Measurements from ENCODE around the gene CEACAM19. TPM values are rescaled to one million over a fixed set of nuclear protein-coding genes. Genes with fewer than 3 reads are reported as not detected.
A peak's percentile ranks its signal among the peaks of the same experiment; 100 is the strongest.
"Not testable (repeated sequence)": the region's sequence is repeated elsewhere in the genome, so short reads cannot be mapped to it uniquely, and the experiment has no call there.

The CEACAM19 gene
- total RNA-seq: 0.51 and 1.1 TPM in 2 replicates

- no peak for DNase-seq (ENCODE audit: low read depth in 2 of 2)
Observed at GRCh38 chr19:44671400-44671799, at the start of gene CEACAM19. Gene CEACAM19 (plus strand): TSS chr19:44671482. CDS start chr19:44671932, 450 bp downstream.

- DNase-seq (ENCODE audit: low read depth in 2 of 2): peak; percentile 83 to 89
Observed at GRCh38 chr19:44623080-44623479, 48.2 kb upstream of the CEACAM19 start.

- no peak for DNase-seq (ENCODE audit: low read depth in 2 of 2)
Observed at GRCh38 chr19:44623626-44624025, 47.7 kb upstream of the CEACAM19 start.

GRCh38 chr19:44624840-44625354 lies 46.4 kb upstream of the CEACAM19 start:
- DNase-seq (ENCODE audit: low read depth in 2 of 2): no peak

GRCh38 chr19:44625637-44626036 lies 45.6 kb upstream of the CEACAM19 start:
- peak; percentile 54 to 69 for DNase-seq (ENCODE audit: low read depth in 2 of 2)

GRCh38 chr19:44626048-44626624 lies 45.1 kb upstream of the CEACAM19 start:
- peak; percentile 92 to 95 for DNase-seq (ENCODE audit: low read depth in 2 of 2)

- no peak for DNase-seq (ENCODE audit: low read depth in 2 of 2)
Observed at GRCh38 chr19:44627631-44628030, 43.7 kb upstream of the CEACAM19 start.

- no peak for DNase-seq (ENCODE audit: low read depth in 2 of 2)
Observed at GRCh38 chr19:44628793-44629192, 42.5 kb upstream of the CEACAM19 start.

GRCh38 chr19:44631611-44632010 lies 39.7 kb upstream of the CEACAM19 start:
- DNase-seq (ENCODE audit: low read depth in 2 of 2): not testable (repeated sequence)

GRCh38 chr19:44634058-44634457 lies 37.2 kb upstream of the CEACAM19 start:
- peak; percentile 47 to 63 for DNase-seq (ENCODE audit: low read depth in 2 of 2)

GRCh38 chr19:44634785-44635184 lies 36.5 kb upstream of the CEACAM19 start:
- DNase-seq (ENCODE audit: low read depth in 2 of 2): no peak

GRCh38 chr19:44635581-44636438 lies 35.5 kb upstream of the CEACAM19 start:
- no peak for DNase-seq (ENCODE audit: low read depth in 2 of 2)

- no peak for DNase-seq (ENCODE audit: low read depth in 2 of 2)
Observed at GRCh38 chr19:44636439-44637389, 34.6 kb upstream of the CEACAM19 start.

- DNase-seq (ENCODE audit: low read depth in 2 of 2): no peak
Observed at GRCh38 chr19:44637390-44637764, 33.9 kb upstream of the CEACAM19 start.

- DNase-seq (ENCODE audit: low read depth in 2 of 2): peak; percentile 34 to 76
Observed at GRCh38 chr19:44640518-44640917, 30.8 kb upstream of the CEACAM19 start.

GRCh38 chr19:44641501-44642265 lies 29.6 kb upstream of the CEACAM19 start:
- no peak for DNase-seq (ENCODE audit: low read depth in 2 of 2)

GRCh38 chr19:44642377-44642776 lies 28.9 kb upstream of the CEACAM19 start:
- no peak for DNase-seq (ENCODE audit: low read depth in 2 of 2)

- peak; percentile 50 to 84 for DNase-seq (ENCODE audit: low read depth in 2 of 2)
Observed at GRCh38 chr19:44643605-44644401, 27.5 kb upstream of the CEACAM19 start, which contains the start of gene PVR. Gene PVR (plus strand): TSS chr19:44643910. CDS start chr19:44644097, 187 bp downstream.

- peak; percentile 40 to 64 for DNase-seq (ENCODE audit: low read depth in 2 of 2)
Observed at GRCh38 chr19:44644402-44645016, 26.8 kb upstream of the CEACAM19 start.
